Natural killer cell (primary cell): ENCODE measurements around the gene PGLYRP3. TPM values are rescaled to one million over a fixed set of nuclear protein-coding genes. Genes with fewer than 3 reads are reported as not detected.
"Not testable (repeated sequence)": the region's sequence is repeated elsewhere in the genome, so short reads cannot be mapped to it uniquely, and the experiment has no call there.

ENCODE experiments used
- ATAC-seq, 3 donors: fragments of 150-1000 bp in 2 of 3; fragments of 200-7000 bp in 1 of 3; cut with Tn5 transposase; 1 replicate in 1 of 3; 2 replicates in 2 of 3; pipeline ENCODE4 v1.10.0; 2021; ENCODE audit warnings: mild to moderate bottlenecking in 2 of 3, moderate library complexity in 2 of 3
- DNase-seq, 2 donors: peaks; one replicate each; pipeline versions ENCODE4 v3.0.0 to v3.0.0-alpha.2; 2013 to 2021; ENCODE audit warnings: mixed read lengths in 1 of 2
- H3K27ac ChIP-seq: one replicate; pipeline ENCODE4 v1.5.1; 2013; ENCODE audit warnings: mild to moderate bottlenecking, low read length
- H3K27me3 ChIP-seq: one replicate; pipeline ENCODE4 v1.6.1; 2013; ENCODE audit warnings: low read length; ENCODE audit not compliant: control insufficient read depth, insufficient read depth
- H3K36me3 ChIP-seq: one replicate; pipeline ENCODE4 v1.6.1; 2013; ENCODE audit warnings: low read length; ENCODE audit not compliant: control insufficient read depth, insufficient read depth
- H3K4me1 ChIP-seq: one replicate; pipeline ENCODE4 v1.6.1; 2013; ENCODE audit warnings: low read length; ENCODE audit not compliant: control insufficient read depth, insufficient read depth
- H3K4me3 ChIP-seq: one replicate; pipeline ENCODE4 v1.5.1; 2013; ENCODE audit warnings: low read length
- H3K9me3 ChIP-seq: one replicate; pipeline ENCODE4 v1.6.1; 2013; ENCODE audit warnings: low read length; ENCODE audit not compliant: control insufficient read depth, insufficient read depth
- H3K27ac Mint-ChIP-seq, 2 donors: one replicate each; pipeline ENCODE4 v1.8.0; 2022; ENCODE audit warnings: mild to moderate bottlenecking in 2 of 2, mixed read lengths in 2 of 2, moderate library complexity in 1 of 2
- H3K27me3 Mint-ChIP-seq, 2 donors: one replicate each; pipeline ENCODE4 v1.8.0; 2022; ENCODE audit warnings: low read depth in 2 of 2, mixed read lengths in 2 of 2
- H3K36me3 Mint-ChIP-seq: one replicate; pipeline ENCODE4 v1.8.0; 2022; ENCODE audit warnings: mixed read lengths
- H3K4me1 Mint-ChIP-seq, 2 donors: one replicate each; pipeline ENCODE4 v1.8.0; 2022; ENCODE audit warnings: mixed read lengths in 2 of 2
- H3K4me3 Mint-ChIP-seq: one replicate; pipeline ENCODE4 v1.8.0; 2022; ENCODE audit warnings: mild to moderate bottlenecking, moderate library complexity, mixed read lengths
- H3K9me3 Mint-ChIP-seq, 2 donors: one replicate each; pipeline ENCODE4 v1.8.0; 2022; ENCODE audit warnings: mixed read lengths in 2 of 2
- CTCF ChIP-seq: fragments of 200-600 bp; IDR thresholded peaks from one replicate; pipeline ENCODE4 v1.8.0; 2022; ENCODE audit warnings: antibody characterized with exemption
- WGBS: methylation state at CpG from one replicate; pipeline ENCODE4 v1.1.7; 2013; ENCODE audit warnings: missing lambda C conversion rate; ENCODE audit not compliant: insufficient coverage; 5-methylcytosine and 5-hydroxymethylcytosine counted together
- intact Hi-C: fragments of 100-400 bp; cut with micrococcal nuclease; formaldehyde crosslinking; loops from one replicate; pipeline ENCODE4 v1.14.2; 2022
- total RNA-seq, 4 donors: library from RNA; stranded (reverse); fragments of 120-200 nt in 1 of 4; gene quantifications; one replicate each; pipeline versions ENCODE4 v1.2.3 to v1.2.4, GENCODE V29; 2013 to 2022

PGLYRP3 gene
- total RNA-seq, 3 donors from 2014 or later (not counting 1 experiment from before 2014, with no cell fraction given), result not detected

GRCh38 chr1:153348511-153349362 is 36.0 kb upstream of the PGLYRP3 start, which contains the start of gene PGLYRP4:
PGLYRP4 (minus strand) TSS chr1:153348841; CDS start chr1:153347932, 909 bp downstream.
- H3K27ac Mint-ChIP-seq, result no peak within 1 kb of the TSS
- no peak within 1 kb of the TSS for H3K4me3 Mint-ChIP-seq
- H3K9me3 ChIP-seq, result no peaks in the 10 kb centered on the region
- peaks cover 22% of the 10 kb centered on the region for H3K4me1 ChIP-seq
- peaks cover 40 to 48% of the 10 kb centered on the region in 2 donors for H3K27me3 Mint-ChIP-seq
- peaks cover 7% of the 10 kb centered on the region for H3K27me3 ChIP-seq
- intact Hi-C loops, result no loop called here
- H3K27ac ChIP-seq, result no peak within 1 kb of the TSS
- no peak within 1 kb of the TSS for H3K4me3 ChIP-seq
- no peaks in the 10 kb centered on the region for H3K9me3 Mint-ChIP-seq
- DNase-seq (no peak), ATAC-seq (no peak)
- no peaks in the 10 kb centered on the region for H3K36me3 Mint-ChIP-seq
- H3K36me3 ChIP-seq, result no peaks in the 10 kb centered on the region
- TF ChIP-seq CTCF, result no peak
- peaks cover 17 to 20% of the 10 kb centered on the region in 2 donors for H3K4me1 Mint-ChIP-seq
- WGBS, result 67% methylated on average over 10 of the region's 10 CpGs

- no peak for TF ChIP-seq CTCF
- no peaks in the 10 kb centered on the region for H3K36me3 Mint-ChIP-seq
- Histone ChIP-seq H3K4me3 (no peak overlapping the region), H3K27ac (no peak overlapping the region), H3K9me3 (no peaks in the 10 kb centered on the region), H3K4me1 (peaks cover 22% of the 10 kb centered on the region), H3K27me3 (peaks cover 7% of the 10 kb centered on the region), H3K36me3 (no peaks in the 10 kb centered on the region)
- H3K4me1 Mint-ChIP-seq, result peaks cover 17 to 20% of the 10 kb centered on the region in 2 donors
- no peak overlapping the region for H3K4me3 Mint-ChIP-seq
- H3K9me3 Mint-ChIP-seq, result no peaks in the 10 kb centered on the region
- H3K27ac Mint-ChIP-seq, result no peak overlapping the region
- ATAC-seq, result no peak
- 74% methylated on average over 7 of the region's 7 CpGs for WGBS
- no peak for DNase-seq
- H3K27me3 Mint-ChIP-seq, result peaks cover 41 to 53% of the 10 kb centered on the region in 2 donors
- intact Hi-C loops, result no loop called here
Observed at GRCh38 chr1:153347856-153348255, 35.1 kb upstream of the PGLYRP3 start.

- DNase-seq, H3K4me3 ChIP-seq, H3K36me3 Mint-ChIP-seq, H3K36me3 ChIP-seq, H3K9me3 Mint-ChIP-seq, H3K9me3 ChIP-seq, intact Hi-C loops, ATAC-seq, H3K27me3 ChIP-seq, H3K27ac ChIP-seq, H3K4me3 Mint-ChIP-seq, H3K27ac Mint-ChIP-seq: not testable (repeated sequence)
- H3K4me1 Mint-ChIP-seq, result peaks cover 17 to 20% of the 10 kb centered on the region in 2 donors
- H3K4me1 ChIP-seq, result peaks cover 22% of the 10 kb centered on the region
- peaks cover 49 to 53% of the 10 kb centered on the region in 2 donors for H3K27me3 Mint-ChIP-seq
- WGBS, result 83% methylated on average over 14 of the region's 14 CpGs
Observed at GRCh38 chr1:153347049-153347448, 34.3 kb upstream of the PGLYRP3 start.

GRCh38 chr1:153346077-153346723 is 33.4 kb upstream of the PGLYRP3 start:
- Mint-ChIP-seq H3K27me3 (peaks cover 50 to 53% of the 10 kb centered on the region in 2 donors), H3K4me1 (peaks cover 17 to 20% of the 10 kb centered on the region in 2 donors), H3K36me3 (no peaks in the 10 kb centered on the region), H3K27ac (no peak overlapping the region), H3K9me3 (no peaks in the 10 kb centered on the region), H3K4me3 (no peak overlapping the region)
- DNase-seq, result no peak
- intact Hi-C loops, result no loop called here
- Histone ChIP-seq H3K4me1 (peaks cover 22% of the 10 kb centered on the region), H3K9me3 (no peaks in the 10 kb centered on the region), H3K4me3 (no peak overlapping the region), H3K27me3 (peaks cover 7% of the 10 kb centered on the region), H3K27ac (no peak overlapping the region), H3K36me3 (no peaks in the 10 kb centered on the region)
- ATAC-seq, result no peak
- 7% methylated on average over 5 of the region's 6 CpGs for WGBS
- TF ChIP-seq CTCF, result no peak
